Chondrocyte (in vitro differentiated cells): ENCODE results near the gene HM13. TPM values are rescaled to one million over a fixed set of nuclear protein-coding genes. Genes with fewer than 3 reads are reported as not detected.
A peak's percentile ranks its signal among the peaks of the same experiment; 100 is the strongest.

ENCODE experiments used
- DNase-seq: peaks from one replicate; pipeline ENCODE4 v3.0.0; 2021; ENCODE audit warnings: mixed read lengths, low spot score
- H3K27ac Mint-ChIP-seq: one replicate; pipeline ENCODE4 v1.8.0; 2021; ENCODE audit warnings: mild to moderate bottlenecking, moderate library complexity, mixed read lengths; ENCODE audit not compliant: unreplicated experiment
- H3K27me3 Mint-ChIP-seq: 2 replicates; pipeline ENCODE4 v1.8.0; 2021; ENCODE audit warnings: low read depth, mixed read lengths
- H3K36me3 Mint-ChIP-seq: 2 replicates; pipeline ENCODE4 v1.8.0; 2021; ENCODE audit warnings: low read depth, mixed read lengths
- H3K4me1 Mint-ChIP-seq: 2 replicates; pipeline ENCODE4 v1.8.0; 2021; ENCODE audit warnings: low read depth, mild to moderate bottlenecking, mixed read lengths
- H3K4me3 Mint-ChIP-seq: one replicate; pipeline ENCODE4 v1.8.0; 2021; ENCODE audit warnings: mild to moderate bottlenecking, moderate library complexity, mixed read lengths; ENCODE audit not compliant: unreplicated experiment
- H3K9me3 Mint-ChIP-seq: 2 replicates; pipeline ENCODE4 v1.8.0; 2021; ENCODE audit warnings: low read depth, mixed read lengths
- total RNA-seq: library from RNA; stranded (reverse); gene quantifications from 3 replicates; pipeline ENCODE4 v1.2.1, GENCODE V29; 2021
- TF ChIP-seq, protein P1 (sequence below): fragments of 200-600 bp; sonication (generic); IDR thresholded peaks from 2 replicates; pipeline ENCODE4 v1.5.0; 2021; ENCODE audit warnings: antibody characterized with exemption, mild to moderate bottlenecking, moderate library complexity

Gene HM13
- total RNA-seq, 1 donor from 2014 or later = 269 TPM

DNA sequence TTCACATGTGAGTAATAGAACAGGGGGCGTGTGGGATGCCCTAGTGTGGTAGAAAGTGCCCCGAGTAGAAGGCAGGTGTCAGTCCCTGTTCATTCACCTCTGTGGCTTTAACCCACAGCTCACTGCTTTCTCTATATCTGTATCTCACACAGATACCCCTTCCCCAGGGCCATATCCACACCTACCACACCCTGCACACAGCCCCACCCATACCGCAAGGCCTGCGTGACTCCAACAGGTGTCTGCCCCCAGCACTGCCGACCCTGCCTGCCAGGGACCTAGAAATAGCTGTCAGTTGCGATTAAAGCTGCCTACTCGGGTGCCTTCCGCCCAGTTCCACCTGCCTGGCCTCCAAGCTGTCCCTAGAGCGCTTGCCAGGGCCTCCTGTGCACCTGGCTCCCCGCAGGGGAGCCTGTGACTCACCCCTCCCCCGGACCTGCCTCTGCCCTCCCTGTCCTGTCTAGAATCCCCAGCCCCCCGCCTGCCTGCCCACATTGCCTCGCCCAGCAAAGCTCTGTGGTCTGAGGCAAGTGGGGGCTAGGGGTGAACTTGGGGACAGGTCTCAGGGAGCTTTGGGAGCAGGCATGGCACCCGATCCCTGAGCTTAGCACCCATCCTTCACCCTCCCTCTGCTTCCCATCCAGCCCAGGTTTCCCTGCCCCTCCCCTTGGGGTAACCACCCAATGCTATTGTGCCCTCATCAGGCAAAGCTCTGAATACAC, 52.6 kb downstream of the HM13 start:
- Mint-ChIP-seq H3K4me3 (no peak overlapping the region), H3K9me3 (no peaks in the 10 kb centered on the region), H3K36me3 (peaks cover 14% of the 10 kb centered on the region), H3K27me3 (no peaks in the 10 kb centered on the region), H3K27ac (peak overlapping the region; percentile 71), H3K4me1 (peaks cover 40% of the 10 kb centered on the region)
- DNase-seq = no peak
- TF ChIP-seq, protein P1, sequence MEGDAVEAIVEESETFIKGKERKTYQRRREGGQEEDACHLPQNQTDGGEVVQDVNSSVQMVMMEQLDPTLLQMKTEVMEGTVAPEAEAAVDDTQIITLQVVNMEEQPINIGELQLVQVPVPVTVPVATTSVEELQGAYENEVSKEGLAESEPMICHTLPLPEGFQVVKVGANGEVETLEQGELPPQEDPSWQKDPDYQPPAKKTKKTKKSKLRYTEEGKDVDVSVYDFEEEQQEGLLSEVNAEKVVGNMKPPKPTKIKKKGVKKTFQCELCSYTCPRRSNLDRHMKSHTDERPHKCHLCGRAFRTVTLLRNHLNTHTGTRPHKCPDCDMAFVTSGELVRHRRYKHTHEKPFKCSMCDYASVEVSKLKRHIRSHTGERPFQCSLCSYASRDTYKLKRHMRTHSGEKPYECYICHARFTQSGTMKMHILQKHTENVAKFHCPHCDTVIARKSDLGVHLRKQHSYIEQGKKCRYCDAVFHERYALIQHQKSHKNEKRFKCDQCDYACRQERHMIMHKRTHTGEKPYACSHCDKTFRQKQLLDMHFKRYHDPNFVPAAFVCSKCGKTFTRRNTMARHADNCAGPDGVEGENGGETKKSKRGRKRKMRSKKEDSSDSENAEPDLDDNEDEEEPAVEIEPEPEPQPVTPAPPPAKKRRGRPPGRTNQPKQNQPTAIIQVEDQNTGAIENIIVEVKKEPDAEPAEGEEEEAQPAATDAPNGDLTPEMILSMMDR = no peak

- Mint-ChIP-seq H3K36me3 (peaks cover 11% of the 10 kb centered on the region), H3K9me3 (no peaks in the 10 kb centered on the region), H3K4me3 (no peak overlapping the region), H3K4me1 (peaks cover 43% of the 10 kb centered on the region), H3K27me3 (no peaks in the 10 kb centered on the region), H3K27ac (peak overlapping the region; percentile 71)
- DNase-seq = no peak
- TF ChIP-seq, protein P1 = no peak
Measured at GRCh38 chr20:31567380-31567720, 53.1 kb downstream of the HM13 start.

DNA sequence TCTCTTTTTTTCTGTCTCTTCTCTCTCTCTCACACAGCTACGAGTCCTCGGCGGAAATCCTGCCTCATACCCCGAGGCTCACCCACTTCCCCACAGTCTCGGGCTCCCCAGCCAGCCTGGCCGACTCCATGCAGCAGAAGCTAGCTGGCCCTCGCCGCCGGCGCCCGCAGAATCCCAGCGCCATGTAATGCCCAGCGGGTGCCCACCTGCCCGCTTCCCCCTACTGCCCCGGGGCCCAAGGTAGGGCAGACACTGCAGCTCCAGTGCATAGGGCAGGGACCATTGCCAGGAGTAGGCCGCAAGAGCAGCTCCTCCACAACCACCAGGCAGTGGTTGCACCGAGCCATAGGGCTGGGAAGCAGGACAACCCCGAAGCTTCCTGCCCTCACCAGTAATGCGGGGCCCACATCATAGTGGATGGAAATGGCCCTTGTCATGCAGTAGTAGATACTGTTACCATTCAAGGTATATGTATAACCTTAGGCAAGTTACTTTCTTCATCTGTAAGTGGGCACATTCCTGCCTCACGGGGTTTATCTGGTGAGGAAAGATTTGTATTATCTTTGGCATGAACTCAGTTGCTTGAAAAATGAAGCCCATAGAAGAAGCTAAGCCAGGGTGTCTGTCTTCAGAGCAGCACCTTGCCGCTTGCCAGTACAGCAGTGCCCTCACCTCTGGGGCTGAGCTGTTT, 53.9 kb downstream of the HM13 start:
- Mint-ChIP-seq H3K9me3 (no peaks in the 10 kb centered on the region), H3K4me1 (peaks cover 43% of the 10 kb centered on the region), H3K27ac (peak overlapping the region; percentile 83), H3K4me3 (no peak overlapping the region), H3K36me3 (peaks cover 9% of the 10 kb centered on the region), H3K27me3 (no peaks in the 10 kb centered on the region)
- no peak for DNase-seq
- TF ChIP-seq, protein P1 = peak; percentile 37

- Mint-ChIP-seq H3K4me3 (no peak overlapping the region), H3K27ac (peak overlapping the region; percentile 83), H3K4me1 (peaks cover 49% of the 10 kb centered on the region), H3K36me3 (peaks cover 9% of the 10 kb centered on the region), H3K9me3 (no peaks in the 10 kb centered on the region), H3K27me3 (no peaks in the 10 kb centered on the region)
- no peak for DNase-seq
- TF ChIP-seq, protein P1 = no peak
Measured at GRCh38 chr20:31568773-31569162, 54.5 kb downstream of the HM13 start.

DNA sequence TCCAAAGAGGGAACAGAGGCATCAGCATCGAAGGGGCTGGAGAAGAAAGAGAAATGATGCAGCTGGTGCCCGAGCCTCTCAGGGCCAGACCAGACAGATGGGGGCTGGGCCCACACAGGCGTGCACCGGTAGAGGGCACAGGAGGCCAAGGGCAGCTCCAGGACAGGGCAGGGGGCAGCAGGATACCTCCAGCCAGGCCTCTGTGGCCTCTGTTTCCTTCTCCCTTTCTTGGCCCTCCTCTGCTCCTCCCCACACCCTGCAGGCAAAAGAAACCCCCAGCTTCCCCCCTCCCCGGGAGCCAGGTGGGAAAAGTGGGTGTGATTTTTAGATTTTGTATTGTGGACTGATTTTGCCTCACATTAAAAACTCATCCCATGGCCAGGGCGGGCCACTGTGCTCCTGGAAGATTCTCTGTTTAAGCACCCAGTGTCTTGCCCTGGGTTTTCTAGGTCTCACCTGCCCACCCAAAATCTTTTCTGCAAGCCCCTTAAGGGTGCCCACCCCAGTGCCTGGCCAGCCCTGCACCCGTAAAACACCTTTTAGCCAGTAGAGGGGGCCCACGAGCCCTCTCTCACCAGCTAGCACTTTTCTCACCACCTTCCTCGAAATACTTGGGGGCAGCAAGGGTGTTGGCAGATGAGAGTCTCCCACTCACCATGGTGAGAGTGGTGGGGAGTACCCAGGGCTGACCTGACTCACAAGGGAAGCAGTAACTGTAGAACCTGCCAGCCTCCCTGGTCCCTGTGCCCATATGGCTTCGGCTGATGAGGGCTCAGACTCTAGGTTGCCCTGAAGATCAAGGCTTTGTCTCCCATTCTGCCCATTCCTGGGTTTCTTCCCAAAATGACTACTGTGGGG, 55.1 kb downstream of the HM13 start:
- Mint-ChIP-seq H3K4me3 (no peak overlapping the region), H3K36me3 (peaks cover 6% of the 10 kb centered on the region), H3K27me3 (no peaks in the 10 kb centered on the region), H3K9me3 (no peaks in the 10 kb centered on the region), H3K4me1 (peaks cover 54% of the 10 kb centered on the region), H3K27ac (peak overlapping the region; percentile 83)
- TF ChIP-seq, protein P1 = peak; percentile 98
- no peak for DNase-seq
